PC-3 (cell line): Measurements from ENCODE around the gene SMIM28. TPM values are rescaled to one million over a fixed set of nuclear protein-coding genes. Genes with fewer than 3 reads are reported as not detected.

ENCODE experiments used
- ATAC-seq: fragments of 200-7000 bp; cut with Tn5 transposase; 2 replicates; pipeline ENCODE4 v1.9.1; 2020; ENCODE audit warnings: mild to moderate bottlenecking, moderate library complexity
- BruUV-seq: library from RNA; stranded (reverse); fragments of 400-500 nt; replicated peaks from 2 replicates; lab custom pipeline; 2021; lab: Mats Ljungman, UMichigan
- CTCF ChIA-PET: fragments of 300-600 bp; sonication (Branson Sonifier 250); formaldehyde crosslinking; loops from one replicate; lab custom pipeline; 2022; ENCODE audit warnings: antibody characterized with exemption; lab: Charles Lee
- POLR2A ChIA-PET: fragments of 300-600 bp; sonication (Branson Sonifier 250); formaldehyde crosslinking; loops from one replicate; lab custom pipeline; 2022; ENCODE audit warnings: antibody characterized with exemption; ENCODE audit not compliant: unreplicated experiment; lab: Charles Lee
- DNase-seq: peaks from one replicate; pipeline ENCODE4 v3.0.0-alpha.2; 2015
- H2AFZ ChIP-seq: fragments of 300-600 bp; sonication (generic); 2 replicates; pipeline ENCODE4 v1.6.0; 2016; ENCODE audit warnings: antibody characterized with exemption, low read length
- H3F3A ChIP-seq: fragments of 300-600 bp; sonication (generic); one replicate; pipeline ENCODE4 v1.6.0; 2017; ENCODE audit warnings: antibody characterized with exemption, low read length, control low read depth, mild to moderate bottlenecking; ENCODE audit not compliant: unreplicated experiment
- H3K27ac ChIP-seq: fragments of 300-600 bp; sonication (generic); 2 replicates; pipeline ENCODE4 v1.5.1; 2016; ENCODE audit warnings: mild to moderate bottlenecking, low read length
- H3K27me3 ChIP-seq: fragments of 300-600 bp; sonication (generic); 2 replicates; pipeline ENCODE4 v1.6.1; 2016; ENCODE audit warnings: low read length, mixed read lengths
- H3K36me3 ChIP-seq: fragments of 300-600 bp; sonication (generic); 2 replicates; pipeline ENCODE4 v1.6.1; 2016; ENCODE audit warnings: low read depth, mixed run types, low read length, mixed read lengths
- H3K4me1 ChIP-seq: fragments of 300-600 bp; sonication (generic); 2 replicates; pipeline ENCODE4 v1.5.1; 2016; ENCODE audit warnings: low read length; ENCODE audit not compliant: insufficient read depth
- H3K4me2 ChIP-seq: fragments of 300-600 bp; sonication (generic); 2 replicates; pipeline ENCODE4 v1.6.0; 2016; ENCODE audit warnings: low read length
- H3K4me3 ChIP-seq: fragments of 300-600 bp; sonication (generic); 2 replicates; pipeline ENCODE4 v1.5.1; 2016; ENCODE audit warnings: mild to moderate bottlenecking, low read length, mixed read lengths
- H3K79me2 ChIP-seq: fragments of 300-600 bp; sonication (generic); 2 replicates; pipeline ENCODE4 v1.6.1; 2017; ENCODE audit warnings: low read length, mixed read lengths
- H3K9ac ChIP-seq: fragments of 300-600 bp; sonication (generic); 2 replicates; pipeline ENCODE4 v1.6.0; 2016; ENCODE audit warnings: mild to moderate bottlenecking, low read length
- H3K9me2 ChIP-seq: fragments of 300-600 bp; sonication (generic); replicated peaks from 2 replicates; pipeline ENCODE4 v1.6.1; 2016; ENCODE audit warnings: mixed run types, low read length, mixed read lengths
- H3K9me3 ChIP-seq: fragments of 300-600 bp; sonication (generic); 2 replicates; pipeline ENCODE4 v1.6.1; 2016; ENCODE audit warnings: low read length, mixed read lengths
- H4K20me1 ChIP-seq: fragments of 300-600 bp; sonication (generic); 2 replicates; pipeline ENCODE4 v1.6.1; 2016; ENCODE audit warnings: low read length, mixed read lengths
- EZH2 ChIP-seq: fragments of 300-600 bp; sonication (generic); IDR thresholded peaks from one replicate; pipeline ENCODE4 v1.6.1; 2017; ENCODE audit warnings: antibody characterized with exemption, mild to moderate bottlenecking, low read length; ENCODE audit not compliant: unreplicated experiment
- EZH2phosphoT487 ChIP-seq: fragments of 300-600 bp; sonication (generic); IDR thresholded peaks from 2 replicates; pipeline ENCODE4 v1.6.1; 2018; ENCODE audit warnings: mild to moderate bottlenecking, antibody characterized with exemption, low read length, borderline replicate concordance
- intact Hi-C: fragments of 100-400 bp; cut with micrococcal nuclease; formaldehyde crosslinking; loops from 2 replicates; pipeline ENCODE4 v1.9.0; 2023
- total RNA-seq: library from RNA; depleted of rRNA; stranded (reverse); fragments of >200 nt; gene quantifications from 2 replicates; pipeline ENCODE4 v1.2.3, GENCODE V29; 2014
- TF ChIP-seq, protein P1 (sequence below): fragments of 300-600 bp; sonication (generic); conservative IDR thresholded peaks from 2 replicates; pipeline ENCODE4 v1.5.1; 2017; ENCODE audit warnings: antibody characterized with exemption, low read depth, mild to moderate bottlenecking, low read length

Gene SMIM28
- total RNA-seq, 1 experiment from 2014 or later, result not detected

- CTCF ChIA-PET, result no interaction called here
- no peaks in the 10 kb centered on the region for H4K20me1 ChIP-seq
- no peak overlapping the region for H3K27ac ChIP-seq
- no peaks in the 10 kb centered on the region for H3K9me2 ChIP-seq
- intact Hi-C loops, result no loop called here
- no peak for TF ChIP-seq EZH2
- TF ChIP-seq EZH2phosphoT487, result no peak
- TF ChIP-seq, protein P1, sequence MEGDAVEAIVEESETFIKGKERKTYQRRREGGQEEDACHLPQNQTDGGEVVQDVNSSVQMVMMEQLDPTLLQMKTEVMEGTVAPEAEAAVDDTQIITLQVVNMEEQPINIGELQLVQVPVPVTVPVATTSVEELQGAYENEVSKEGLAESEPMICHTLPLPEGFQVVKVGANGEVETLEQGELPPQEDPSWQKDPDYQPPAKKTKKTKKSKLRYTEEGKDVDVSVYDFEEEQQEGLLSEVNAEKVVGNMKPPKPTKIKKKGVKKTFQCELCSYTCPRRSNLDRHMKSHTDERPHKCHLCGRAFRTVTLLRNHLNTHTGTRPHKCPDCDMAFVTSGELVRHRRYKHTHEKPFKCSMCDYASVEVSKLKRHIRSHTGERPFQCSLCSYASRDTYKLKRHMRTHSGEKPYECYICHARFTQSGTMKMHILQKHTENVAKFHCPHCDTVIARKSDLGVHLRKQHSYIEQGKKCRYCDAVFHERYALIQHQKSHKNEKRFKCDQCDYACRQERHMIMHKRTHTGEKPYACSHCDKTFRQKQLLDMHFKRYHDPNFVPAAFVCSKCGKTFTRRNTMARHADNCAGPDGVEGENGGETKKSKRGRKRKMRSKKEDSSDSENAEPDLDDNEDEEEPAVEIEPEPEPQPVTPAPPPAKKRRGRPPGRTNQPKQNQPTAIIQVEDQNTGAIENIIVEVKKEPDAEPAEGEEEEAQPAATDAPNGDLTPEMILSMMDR, result no peak
- no peaks in the 10 kb centered on the region for H3F3A ChIP-seq
- peaks cover 8% of the 10 kb centered on the region for H3K36me3 ChIP-seq
- no peak overlapping the region for H3K4me2 ChIP-seq
- H3K4me1 ChIP-seq, result no peaks in the 10 kb centered on the region
- ATAC-seq (no peak), DNase-seq (no peak)
- no peaks in the 10 kb centered on the region for H3K79me2 ChIP-seq
- POLR2A ChIA-PET, result no interaction called here
- no peak overlapping the region for H3K9ac ChIP-seq
- H3K4me3 ChIP-seq, result no peak overlapping the region
- H3K9me3 ChIP-seq, result no peaks in the 10 kb centered on the region
- no peak overlapping the region for H2AFZ ChIP-seq
- no TSS peak for BruUV-seq
- no peaks in the 10 kb centered on the region for H3K27me3 ChIP-seq
Measured at GRCh38 chr6:138417493-138418117, 39.9 kb downstream of the SMIM28 start.

GRCh38 chr6:138418118-138418742, 40.5 kb downstream of the SMIM28 start:
- H3K27ac ChIP-seq, result no peak overlapping the region
- no peak overlapping the region for H3K9ac ChIP-seq
- TF ChIP-seq, protein P1, result no peak
- TF ChIP-seq EZH2, result no peak
- TF ChIP-seq EZH2phosphoT487, result no peak
- H2AFZ ChIP-seq, result no peak overlapping the region
- no peak for ATAC-seq
- no peak for DNase-seq
- ChIA-PET CTCF (no interaction called here), POLR2A (no interaction called here)
- intact Hi-C loops, result no loop called here
- H3K9me2 ChIP-seq, result no peaks in the 10 kb centered on the region
- no peak overlapping the region for H3K4me3 ChIP-seq
- no peak overlapping the region for H3K4me2 ChIP-seq
- no peaks in the 10 kb centered on the region for H3F3A ChIP-seq
- H3K4me1 ChIP-seq, result no peaks in the 10 kb centered on the region
- H3K27me3 ChIP-seq, result no peaks in the 10 kb centered on the region
- H3K79me2 ChIP-seq, result no peaks in the 10 kb centered on the region
- BruUV-seq, result no TSS peak
- no peaks in the 10 kb centered on the region for H4K20me1 ChIP-seq
- peaks cover 5% of the 10 kb centered on the region; the same call in 1 of the 2 replicates for H3K36me3 ChIP-seq
- H3K9me3 ChIP-seq, result no peaks in the 10 kb centered on the region

DNA sequence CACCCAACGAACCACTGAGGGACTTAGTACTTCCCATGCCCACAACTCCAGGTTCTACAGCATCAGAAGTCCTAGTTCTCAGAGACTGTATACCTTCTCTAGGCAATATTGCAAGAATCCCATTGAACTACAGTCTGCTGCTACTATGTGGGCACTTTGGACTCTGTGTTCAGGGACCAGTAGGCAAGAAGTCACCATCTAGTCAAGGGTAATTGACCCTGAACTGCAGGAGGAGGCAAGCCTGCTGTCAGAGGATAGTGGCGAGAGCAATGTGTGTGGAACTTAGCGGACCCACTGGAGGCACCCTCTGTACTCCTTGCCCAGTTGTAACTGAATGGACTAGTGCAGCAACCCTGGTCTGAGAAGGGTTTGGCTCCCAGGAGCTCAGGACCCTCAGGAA, 42.1 kb downstream of the SMIM28 start:
- H3K4me1 ChIP-seq, result no peaks in the 10 kb centered on the region
- ATAC-seq, result no peak
- POLR2A ChIA-PET, result no interaction called here
- no peak overlapping the region for H3K4me3 ChIP-seq
- no peaks in the 10 kb centered on the region for H3F3A ChIP-seq
- CTCF ChIA-PET, result no interaction called here
- H3K4me2 ChIP-seq, result no peak overlapping the region
- TF ChIP-seq, protein P1, result no peak
- TF ChIP-seq EZH2, result no peak
- no peak for TF ChIP-seq EZH2phosphoT487
- H2AFZ ChIP-seq, result no peak overlapping the region
- no TSS peak for BruUV-seq
- H3K79me2 ChIP-seq, result no peaks in the 10 kb centered on the region
- intact Hi-C loops, result no loop called here
- H3K36me3 ChIP-seq, result no peaks in the 10 kb centered on the region
- H3K9ac ChIP-seq, result no peak overlapping the region
- no peaks in the 10 kb centered on the region for H3K27me3 ChIP-seq
- no peaks in the 10 kb centered on the region for H3K9me3 ChIP-seq
- no peak overlapping the region for H3K27ac ChIP-seq
- H4K20me1 ChIP-seq, result no peaks in the 10 kb centered on the region
- no peak for DNase-seq
- H3K9me2 ChIP-seq, result no peaks in the 10 kb centered on the region
